ENCODE data around the gene GUCY2C.

DNA sequence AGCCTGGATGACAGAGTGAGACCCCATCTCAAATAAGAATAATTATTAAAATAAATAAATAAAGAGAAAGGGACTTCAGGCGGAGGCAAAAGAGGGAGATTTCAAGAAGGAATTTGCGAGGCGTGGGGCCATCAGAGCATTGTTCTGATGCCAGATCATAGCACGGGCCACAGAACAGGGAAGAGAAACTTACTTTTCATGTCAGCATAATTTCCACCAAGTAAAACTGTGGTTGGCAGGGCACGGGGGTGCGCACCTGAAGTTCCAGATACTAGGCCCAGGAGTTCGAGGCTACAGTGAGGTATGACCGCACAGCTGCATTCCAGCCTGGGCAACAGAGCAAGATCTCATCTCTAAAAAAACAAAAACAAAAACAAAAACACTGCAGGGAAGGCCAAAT lies 117.8 kb downstream of the GUCY2C start:
- TF ChIP-seq, protein P1, sequence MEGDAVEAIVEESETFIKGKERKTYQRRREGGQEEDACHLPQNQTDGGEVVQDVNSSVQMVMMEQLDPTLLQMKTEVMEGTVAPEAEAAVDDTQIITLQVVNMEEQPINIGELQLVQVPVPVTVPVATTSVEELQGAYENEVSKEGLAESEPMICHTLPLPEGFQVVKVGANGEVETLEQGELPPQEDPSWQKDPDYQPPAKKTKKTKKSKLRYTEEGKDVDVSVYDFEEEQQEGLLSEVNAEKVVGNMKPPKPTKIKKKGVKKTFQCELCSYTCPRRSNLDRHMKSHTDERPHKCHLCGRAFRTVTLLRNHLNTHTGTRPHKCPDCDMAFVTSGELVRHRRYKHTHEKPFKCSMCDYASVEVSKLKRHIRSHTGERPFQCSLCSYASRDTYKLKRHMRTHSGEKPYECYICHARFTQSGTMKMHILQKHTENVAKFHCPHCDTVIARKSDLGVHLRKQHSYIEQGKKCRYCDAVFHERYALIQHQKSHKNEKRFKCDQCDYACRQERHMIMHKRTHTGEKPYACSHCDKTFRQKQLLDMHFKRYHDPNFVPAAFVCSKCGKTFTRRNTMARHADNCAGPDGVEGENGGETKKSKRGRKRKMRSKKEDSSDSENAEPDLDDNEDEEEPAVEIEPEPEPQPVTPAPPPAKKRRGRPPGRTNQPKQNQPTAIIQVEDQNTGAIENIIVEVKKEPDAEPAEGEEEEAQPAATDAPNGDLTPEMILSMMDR (IDR thresholded peaks at IDR 0.05; ENCODE audit: borderline replicate concordance, extremely low read depth, low read length, poor library complexity, severe bottlenecking): no peak
- no peak for TF ChIP-seq EZH2 (IDR thresholded peaks at IDR 0.05; ENCODE audit: borderline replicate concordance, low read depth, low read length, severe bottlenecking)
